Activated T-cell treated with anti-CD3 and anti-CD28 coated beads, Interleukin-2, amount 50 U/mL, for 4 hours (primary cell): ENCODE results near the gene ANKRD12. TPM values are rescaled to one million over a fixed set of nuclear protein-coding genes. Genes with fewer than 3 reads are reported as not detected.
A peak's percentile ranks its signal among the peaks of the same experiment; 100 is the strongest.
"Not testable (repeated sequence)": the region's sequence is repeated elsewhere in the genome, so short reads cannot be mapped to it uniquely, and the experiment has no call there.

Experiments
- ATAC-seq, 2 donors: fragments of 200-7000 bp; cut with Tn5 transposase; one replicate each; pipeline ENCODE4 v1.10.0; 2021
- DNase-seq: peaks from one replicate; pipeline ENCODE4 v3.0.0-alpha.2; 2020
- H3K27me3 Mint-ChIP-seq: one replicate; pipeline ENCODE4 v1.8.0; 2021; ENCODE audit warnings: low read depth, mixed read lengths
- H3K36me3 Mint-ChIP-seq: one replicate; pipeline ENCODE4 v1.8.0; 2022; ENCODE audit warnings: mixed read lengths; ENCODE audit not compliant: insufficient read depth
- H3K4me1 Mint-ChIP-seq: one replicate; pipeline ENCODE4 v1.8.0; 2021; ENCODE audit warnings: low read depth, mixed read lengths
- H3K4me3 Mint-ChIP-seq: one replicate; pipeline ENCODE4 v1.8.0; 2021; ENCODE audit warnings: mild to moderate bottlenecking, moderate library complexity, mixed read lengths
- H3K9me3 Mint-ChIP-seq: one replicate; pipeline ENCODE4 v1.8.0; 2021; ENCODE audit warnings: mixed read lengths
- total RNA-seq, 3 donors: library from RNA; stranded (reverse); gene quantifications; one replicate each; pipeline ENCODE4 v1.2.1, GENCODE V29; 2021

The ANKRD12 gene
- total RNA-seq, 3 donors from 2014 or later, result 49.7 to 62.9 (median 57.7) TPM

GRCh38 chr18:9232977-9233376 is 96.4 kb downstream of the ANKRD12 start:
- ATAC-seq (no peak), DNase-seq (no peak)
- H3K4me3 Mint-ChIP-seq, result no peak overlapping the region
- peaks cover 21% of the 10 kb centered on the region for H3K9me3 Mint-ChIP-seq
- no peaks in the 10 kb centered on the region for H3K27me3 Mint-ChIP-seq
- peaks cover 82% of the 10 kb centered on the region for H3K36me3 Mint-ChIP-seq
- H3K4me1 Mint-ChIP-seq, result peaks cover 24% of the 10 kb centered on the region

GRCh38 chr18:9233771-9234440 is 97.3 kb downstream of the ANKRD12 start:
- ATAC-seq, result no peak
- Mint-ChIP-seq H3K9me3 (peaks cover 21% of the 10 kb centered on the region), H3K4me3 (no peak overlapping the region), H3K4me1 (peaks cover 19% of the 10 kb centered on the region), H3K36me3 (peaks cover 81% of the 10 kb centered on the region), H3K27me3 (no peaks in the 10 kb centered on the region)
- DNase-seq, result no peak

DNA sequence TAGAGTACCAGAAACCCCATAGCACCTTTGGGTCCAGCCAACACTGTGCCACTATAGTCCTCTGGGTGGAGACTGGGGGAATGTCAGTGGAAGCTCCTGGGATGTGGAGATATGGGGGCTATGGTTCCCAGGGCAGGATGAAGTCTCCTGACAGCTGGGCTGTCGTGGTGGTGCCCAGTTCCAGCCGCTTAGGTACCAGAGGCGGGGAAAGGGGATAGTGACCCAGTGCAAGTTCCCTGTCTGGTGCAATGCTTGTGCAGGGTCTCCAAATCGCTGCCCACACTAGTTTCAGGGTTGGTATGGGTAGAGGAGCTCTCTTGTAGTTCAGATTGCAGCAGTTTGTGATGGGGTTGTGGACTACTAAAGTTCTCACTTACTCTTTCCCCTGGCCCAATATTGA is 97.9 kb downstream of the ANKRD12 start:
- peaks cover 75% of the 10 kb centered on the region for H3K36me3 Mint-ChIP-seq
- H3K4me3 Mint-ChIP-seq, result no peak overlapping the region

DNA sequence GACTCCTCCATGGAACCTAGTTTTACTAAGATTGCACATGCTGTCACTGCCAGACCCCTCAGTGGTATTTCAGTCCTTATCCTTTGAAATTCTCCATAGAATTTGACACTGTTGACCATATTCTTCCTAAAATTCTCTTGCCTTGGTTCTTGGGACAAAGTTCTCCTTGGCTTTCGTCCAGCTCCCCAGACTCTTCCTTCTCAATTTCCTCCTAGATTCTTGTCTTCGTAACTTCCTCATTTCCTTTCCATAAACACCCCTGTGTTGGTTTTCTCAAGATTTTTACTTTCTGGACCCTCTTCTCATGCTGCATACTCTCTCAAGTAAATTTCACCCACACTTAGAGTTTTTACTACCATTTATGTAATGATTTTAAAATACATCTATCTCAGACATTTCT is 101.4 kb downstream of the ANKRD12 start:
- H3K27me3 Mint-ChIP-seq, result no peaks in the 10 kb centered on the region
- peaks cover 51% of the 10 kb centered on the region for H3K36me3 Mint-ChIP-seq
- no peaks in the 10 kb centered on the region for H3K9me3 Mint-ChIP-seq
- peaks cover 7% of the 10 kb centered on the region for H3K4me1 Mint-ChIP-seq
- no peak for DNase-seq
- ATAC-seq, result no peak
- no peak overlapping the region for H3K4me3 Mint-ChIP-seq

More for the DNA sequence above, 97.9 kb downstream of the ANKRD12 start:
- ATAC-seq, result no peak
- peaks cover 21% of the 10 kb centered on the region for H3K9me3 Mint-ChIP-seq
- no peaks in the 10 kb centered on the region for H3K27me3 Mint-ChIP-seq
- DNase-seq, result no peak
- peaks cover 12% of the 10 kb centered on the region for H3K4me1 Mint-ChIP-seq

GRCh38 chr18:9239720-9240119 is 103.1 kb downstream of the ANKRD12 start:
- Mint-ChIP-seq H3K4me1 (peaks cover 15% of the 10 kb centered on the region), H3K9me3 (no peaks in the 10 kb centered on the region), H3K36me3 (peaks cover 50% of the 10 kb centered on the region), H3K4me3 (no peak overlapping the region), H3K27me3 (no peaks in the 10 kb centered on the region)
- DNase-seq (no peak), ATAC-seq (no peak)

- Mint-ChIP-seq H3K4me1 (peaks cover 15% of the 10 kb centered on the region), H3K4me3 (no peak overlapping the region), H3K27me3 (no peaks in the 10 kb centered on the region), H3K9me3 (no peaks in the 10 kb centered on the region), H3K36me3 (peaks cover 47% of the 10 kb centered on the region)
- no peak for DNase-seq
- peak in 1 of 2 donors; percentile 74 for ATAC-seq
Measured at GRCh38 chr18:9240270-9240669, 103.7 kb downstream of the ANKRD12 start.

DNA sequence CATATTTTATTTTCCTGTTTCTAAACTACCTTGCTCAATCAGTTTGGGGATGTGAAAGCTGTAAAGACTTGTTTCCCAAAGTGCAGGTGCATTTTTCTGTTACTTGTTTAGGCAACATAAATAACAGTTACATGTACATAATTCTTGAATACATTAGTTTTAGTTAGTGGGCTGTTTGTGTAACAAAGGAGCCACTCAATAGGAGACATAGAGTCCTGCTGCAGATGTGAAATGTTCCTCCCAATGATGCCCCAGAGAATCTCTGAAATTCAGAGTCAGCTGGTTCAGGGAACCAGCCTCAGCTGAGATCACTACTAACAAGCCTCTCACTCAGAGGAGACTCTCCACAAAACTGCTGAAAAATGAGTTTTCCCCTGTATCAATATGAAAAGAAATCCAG is 106.4 kb downstream of the ANKRD12 start:
- H3K4me1 Mint-ChIP-seq, result peaks cover 15% of the 10 kb centered on the region
- ATAC-seq (no peak), DNase-seq (no peak)
- H3K27me3 Mint-ChIP-seq, result no peaks in the 10 kb centered on the region
- no peaks in the 10 kb centered on the region for H3K9me3 Mint-ChIP-seq
- H3K4me3 Mint-ChIP-seq, result no peak overlapping the region
- H3K36me3 Mint-ChIP-seq, result peaks cover 31% of the 10 kb centered on the region

DNA sequence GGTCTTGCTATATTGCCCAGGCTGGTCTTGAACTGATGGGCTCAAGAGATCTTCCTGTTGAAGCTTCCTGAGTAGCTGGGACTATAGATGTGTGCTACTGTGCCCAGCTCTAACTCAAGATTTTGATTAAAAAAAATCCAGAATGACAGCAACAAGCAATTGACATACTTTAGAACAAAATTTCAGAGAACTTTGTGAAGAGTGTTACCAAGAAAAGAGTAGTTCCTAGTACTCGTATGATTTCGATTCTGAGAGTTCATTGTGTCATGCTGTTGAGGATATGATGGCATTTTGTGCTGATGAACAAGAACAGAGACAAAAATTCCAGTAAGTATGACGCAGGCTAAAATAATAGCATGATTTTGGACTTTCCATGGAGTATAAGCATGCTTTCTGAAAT is 107.8 kb downstream of the ANKRD12 start:
- ATAC-seq (peak; percentile 46 to 69), DNase-seq (no peak)
- H3K27me3 Mint-ChIP-seq, result no peaks in the 10 kb centered on the region
- peaks cover 11% of the 10 kb centered on the region for H3K4me1 Mint-ChIP-seq
- H3K36me3 Mint-ChIP-seq, result peaks cover 26% of the 10 kb centered on the region
- H3K9me3 Mint-ChIP-seq, result no peaks in the 10 kb centered on the region
- no peak overlapping the region for H3K4me3 Mint-ChIP-seq

DNA sequence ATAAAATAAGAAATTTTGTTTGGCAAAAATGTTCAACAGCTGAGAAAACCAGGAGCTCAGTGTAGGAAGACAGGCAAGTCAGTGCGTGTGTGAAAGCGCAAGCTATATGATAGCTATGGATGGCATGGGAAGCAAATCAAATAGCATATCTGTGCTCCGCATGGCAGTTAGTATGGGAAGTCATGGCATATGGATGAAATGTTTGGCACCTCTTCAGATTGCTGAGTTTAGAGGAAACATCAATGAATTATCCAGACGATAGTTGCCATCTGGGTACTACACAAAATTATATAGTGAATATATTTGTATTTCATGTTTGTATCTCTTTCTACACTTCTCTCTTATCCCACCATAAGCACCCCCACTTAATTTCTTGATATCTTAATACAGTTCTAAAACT is 112.1 kb downstream of the ANKRD12 start:
- Mint-ChIP-seq H3K4me1 (peaks cover 4% of the 10 kb centered on the region), H3K9me3 (no peaks in the 10 kb centered on the region), H3K36me3 (peaks cover 35% of the 10 kb centered on the region)

DNA sequence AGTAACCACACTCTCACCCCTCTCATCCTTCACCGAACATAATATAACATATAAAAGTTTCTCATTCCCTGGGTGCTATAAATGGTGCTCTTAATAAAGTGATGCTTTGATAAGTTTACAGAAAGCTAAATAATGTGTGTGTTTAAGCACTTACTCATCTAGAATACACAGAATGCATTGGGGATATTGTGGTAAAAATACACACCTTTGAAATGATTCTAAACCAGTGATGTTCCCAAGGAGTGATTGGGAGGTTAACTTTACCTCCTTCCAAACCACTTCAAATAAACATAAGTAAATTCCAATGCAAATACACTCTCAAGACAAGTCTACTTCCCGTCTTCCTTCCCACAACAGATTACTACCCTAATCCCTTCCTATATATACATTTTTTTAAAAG is 112.7 kb downstream of the ANKRD12 start:
- no peak for DNase-seq
- H3K36me3 Mint-ChIP-seq, result peaks cover 36% of the 10 kb centered on the region
- no peak overlapping the region for H3K4me3 Mint-ChIP-seq
- ATAC-seq, result no peak
- H3K27me3 Mint-ChIP-seq, result no peaks in the 10 kb centered on the region
- H3K4me1 Mint-ChIP-seq, result peaks cover 4% of the 10 kb centered on the region
- no peaks in the 10 kb centered on the region for H3K9me3 Mint-ChIP-seq

More for the DNA sequence above, 112.1 kb downstream of the ANKRD12 start:
- H3K4me3 Mint-ChIP-seq, result no peak overlapping the region
- ATAC-seq (no peak), DNase-seq (no peak)
- no peaks in the 10 kb centered on the region for H3K27me3 Mint-ChIP-seq

- no peak for ATAC-seq
- H3K36me3 Mint-ChIP-seq, result peaks cover 56% of the 10 kb centered on the region
- no peaks in the 10 kb centered on the region for H3K27me3 Mint-ChIP-seq
Measured at GRCh38 chr18:9259173-9259572, 122.6 kb downstream of the ANKRD12 start.

GRCh38 chr18:9260388-9261380 is 124.1 kb downstream of the ANKRD12 start:
- no peak overlapping the region for H3K4me3 Mint-ChIP-seq
- peaks cover 3% of the 10 kb centered on the region for H3K9me3 Mint-ChIP-seq
- no peaks in the 10 kb centered on the region for H3K27me3 Mint-ChIP-seq
- peaks cover 5% of the 10 kb centered on the region for H3K4me1 Mint-ChIP-seq
- DNase-seq (no peak), ATAC-seq (no peak)
- H3K36me3 Mint-ChIP-seq, result peaks cover 53% of the 10 kb centered on the region

More at GRCh38 chr18:9259173-9259572, 122.6 kb downstream of the ANKRD12 start:
- Mint-ChIP-seq H3K4me3 (no peak overlapping the region), H3K9me3 (peaks cover 3% of the 10 kb centered on the region), H3K4me1 (peaks cover 7% of the 10 kb centered on the region)
- no peak for DNase-seq

GRCh38 chr18:9263264-9263663 is 126.7 kb downstream of the ANKRD12 start:
- H3K36me3 Mint-ChIP-seq, result peaks cover 50% of the 10 kb centered on the region
- DNase-seq (no peak), ATAC-seq (no peak)
- no peak overlapping the region for H3K4me3 Mint-ChIP-seq
- H3K9me3 Mint-ChIP-seq, result no peaks in the 10 kb centered on the region
- peaks cover 2% of the 10 kb centered on the region for H3K4me1 Mint-ChIP-seq
- no peaks in the 10 kb centered on the region for H3K27me3 Mint-ChIP-seq

GRCh38 chr18:9264797-9265196 is 128.2 kb downstream of the ANKRD12 start:
- H3K27me3 Mint-ChIP-seq, H3K4me3 Mint-ChIP-seq, ATAC-seq, H3K9me3 Mint-ChIP-seq, DNase-seq, H3K4me1 Mint-ChIP-seq: not testable (repeated sequence)
- H3K36me3 Mint-ChIP-seq, result peaks cover 51% of the 10 kb centered on the region
